Ishikawa (cell line): ENCODE measurements around the gene ZIM2.

ENCODE experiments used
- CEBPB ChIP-seq: IDR thresholded peaks from 2 replicates; pipeline ENCODE4 v1.6.1; 2012
- CREB1 ChIP-seq: IDR thresholded peaks from 2 replicates; pipeline ENCODE4 v1.6.1; 2012; ENCODE audit warnings: low read depth
- EGR1 ChIP-seq: IDR thresholded peaks from 2 replicates; pipeline ENCODE4 v1.6.1; 2012
- EP300 ChIP-seq: IDR thresholded peaks from 2 replicates; pipeline ENCODE4 v1.6.1; 2012; ENCODE audit warnings: borderline replicate concordance
- FOXM1 ChIP-seq: IDR thresholded peaks from 2 replicates; pipeline ENCODE4 v1.6.1; 2012; ENCODE audit warnings: low read depth, borderline replicate concordance
- NFIC ChIP-seq: IDR thresholded peaks from 2 replicates; pipeline ENCODE4 v1.6.1; 2012
- TAF1 ChIP-seq: IDR thresholded peaks from 2 replicates; pipeline ENCODE4 v1.6.1; 2012; ENCODE audit warnings: low read depth, mild to moderate bottlenecking
- USF1 ChIP-seq: IDR thresholded peaks from 2 replicates; pipeline ENCODE4 v1.6.1; 2012
- YY1 ChIP-seq: IDR thresholded peaks from 2 replicates; pipeline ENCODE4 v1.6.1; 2012; ENCODE audit warnings: low read depth

The ZIM2 gene

GRCh38 chr19:56725829-56726424 is 114.6 kb downstream of the ZIM2 start:
- TF ChIP-seq YY1: no peak
- no peak for TF ChIP-seq EP300
- TF ChIP-seq CREB1: no peak
- TF ChIP-seq CEBPB: no peak
- TF ChIP-seq USF1: no peak
- TF ChIP-seq TAF1: no peak
- no peak for TF ChIP-seq NFIC
- no peak for TF ChIP-seq EGR1
- TF ChIP-seq FOXM1: no peak
